GM23338 (cell line): ENCODE measurements around the gene GRIN1. TPM values are rescaled to one million over a fixed set of nuclear protein-coding genes. Genes with fewer than 3 reads are reported as not detected.

Experiments used
- ATAC-seq: fragments of 200-7000 bp; cut with Tn5 transposase; 3 replicates; pipeline ENCODE4 v1.9.1; 2020
- DNase-seq: peaks from one replicate; pipeline ENCODE4 v3.0.0-alpha.2; 2015; ENCODE audit warnings: low spot score
- H2AFZ ChIP-seq: fragments of 200-600 bp; sonication (generic); 2 replicates; pipeline ENCODE4 v1.8.0; 2016; ENCODE audit warnings: antibody characterized with exemption, mild to moderate bottlenecking, moderate library complexity
- H3F3A ChIP-seq: fragments of 200-600 bp; sonication (generic); replicated peaks from 2 replicates; pipeline ENCODE4 v1.8.0; 2017; ENCODE audit warnings: antibody characterized with exemption, mixed run types, low read depth
- H3K27ac ChIP-seq: fragments of 200-600 bp; sonication (generic); 2 replicates; pipeline ENCODE4 v1.6.1; 2016; ENCODE audit warnings: low read depth
- H3K27me3 ChIP-seq: fragments of 200-600 bp; sonication (generic); 2 replicates; pipeline ENCODE4 v1.8.0; 2016; ENCODE audit warnings: mild to moderate bottlenecking, mixed run types, moderate library complexity; ENCODE audit not compliant: insufficient read depth
- H3K36me3 ChIP-seq: fragments of 200-600 bp; sonication (generic); 2 replicates; pipeline ENCODE4 v1.8.0; 2016; ENCODE audit warnings: mild to moderate bottlenecking; ENCODE audit not compliant: insufficient read depth
- H3K4me1 ChIP-seq: fragments of 200-600 bp; sonication (generic); 2 replicates; pipeline ENCODE4 v1.8.0; 2016; ENCODE audit warnings: mild to moderate bottlenecking, moderate library complexity; ENCODE audit not compliant: insufficient read depth
- H3K4me2 ChIP-seq: fragments of 200-600 bp; sonication (generic); 2 replicates; pipeline ENCODE4 v1.7.1; 2017; ENCODE audit warnings: mixed run types
- H3K4me3 ChIP-seq: fragments of 200-600 bp; sonication (generic); 2 replicates; pipeline ENCODE4 v1.6.1; 2016; ENCODE audit warnings: mixed run types
- H3K79me2 ChIP-seq: fragments of 200-600 bp; sonication (generic); replicated peaks from 2 replicates; pipeline ENCODE4 v1.8.0; 2017; ENCODE audit warnings: mild to moderate bottlenecking; ENCODE audit not compliant: insufficient read depth
- H3K9me2 ChIP-seq: fragments of 200-600 bp; sonication (generic); 2 replicates; pipeline ENCODE4 v1.8.0; 2017; ENCODE audit not compliant: insufficient read depth
- H4K20me1 ChIP-seq: fragments of 200-600 bp; sonication (generic); replicated peaks from 2 replicates; pipeline ENCODE4 v1.8.0; 2017; ENCODE audit warnings: mild to moderate bottlenecking; ENCODE audit not compliant: insufficient read depth
- H3K27ac Mint-ChIP-seq: 2 replicates; pipeline ENCODE4 v1.8.0; 2020; ENCODE audit warnings: inconsistent platforms, mild to moderate bottlenecking, moderate library complexity, mixed read lengths
- H3K27me3 Mint-ChIP-seq: 3 replicates; pipeline ENCODE4 v1.8.0; 2022; ENCODE audit warnings: low read depth, mild to moderate bottlenecking, moderate library complexity, mixed read lengths, inconsistent platforms; ENCODE audit not compliant: insufficient read depth, poor library complexity
- H3K36me3 Mint-ChIP-seq: 3 replicates; pipeline ENCODE4 v1.8.0; 2021; ENCODE audit warnings: low read depth, mild to moderate bottlenecking, inconsistent platforms, moderate library complexity, mixed read lengths
- H3K4me1 Mint-ChIP-seq: 3 replicates; pipeline ENCODE4 v1.8.0; 2020; ENCODE audit warnings: mild to moderate bottlenecking, inconsistent platforms, mixed read lengths
- H3K4me3 Mint-ChIP-seq: 3 replicates; pipeline ENCODE4 v1.8.0; 2021; ENCODE audit warnings: moderate library complexity, mild to moderate bottlenecking, inconsistent platforms, mixed read lengths
- H3K9me3 Mint-ChIP-seq: 3 replicates; pipeline ENCODE4 v1.8.0; 2020; ENCODE audit warnings: moderate library complexity, mild to moderate bottlenecking, inconsistent platforms, mixed read lengths
- ETS1 ChIP-seq: IDR thresholded peaks from 2 replicates; pipeline ENCODE4 v1.6.1; 2016; ENCODE audit warnings: antibody characterized with exemption
- EZH2 ChIP-seq: fragments of 200-600 bp; sonication (generic); IDR thresholded peaks from one replicate; pipeline ENCODE4 v1.8.0; 2017; ENCODE audit warnings: antibody characterized with exemption, mild to moderate bottlenecking, low read depth; ENCODE audit not compliant: unreplicated experiment
- EZH2phosphoT487 ChIP-seq: fragments of 200-600 bp; sonication (generic); IDR thresholded peaks from one replicate; pipeline ENCODE4 v1.8.1; 2018; ENCODE audit warnings: antibody characterized with exemption; ENCODE audit not compliant: unreplicated experiment
- JUNB ChIP-seq: IDR thresholded peaks from one replicate; pipeline ENCODE4 v1.6.1; 2016; ENCODE audit warnings: antibody characterized with exemption; ENCODE audit not compliant: unreplicated experiment
- NANOG ChIP-seq: IDR thresholded peaks from 2 replicates; pipeline ENCODE4 v1.6.1; 2016; ENCODE audit warnings: antibody characterized with exemption, borderline replicate concordance
- STAT1 ChIP-seq: IDR thresholded peaks from one replicate; pipeline ENCODE4 v1.6.1; 2016; ENCODE audit warnings: antibody characterized with exemption; ENCODE audit not compliant: unreplicated experiment
- ZNF114 ChIP-seq: fragments of 250-450 bp; sonication (Bioruptor Pico); IDR thresholded peaks from 2 replicates; pipeline ENCODE4 v1.5.0; 2020; ENCODE audit warnings: mild to moderate bottlenecking, moderate library complexity
- ZNF331 ChIP-seq: fragments of 250-450 bp; sonication (Bioruptor Pico); IDR thresholded peaks from 2 replicates; pipeline ENCODE4 v1.5.0; 2020; ENCODE audit warnings: low read depth, mild to moderate bottlenecking, moderate library complexity
- polyA plus RNA-seq: library from polyadenylated mRNA; unstranded; fragments of >200 nt; fragmentation: Nextera tagmentation; extraction: Ambion mirVana; gene quantifications from 2 replicates; pipeline ENCODE4 v1.2.1, GENCODE V29; 2016
- total RNA-seq: library from RNA; depleted of rRNA; stranded (reverse); fragments of >200 nt; shearing (Covaris generic); gene quantifications from 2 replicates; pipeline ENCODE4 v1.2.3, GENCODE V29; 2014
- TF ChIP-seq, protein P1 (sequence below): fragments of 250-450 bp; sonication (Bioruptor Pico); IDR thresholded peaks from 2 replicates; pipeline ENCODE4 v1.5.0; 2020; ENCODE audit warnings: mild to moderate bottlenecking, moderate library complexity
- TF ChIP-seq, protein P2 (sequence below): IDR thresholded peaks from one replicate; pipeline ENCODE4 v1.6.1; 2018; ENCODE audit warnings: antibody characterized with exemption; ENCODE audit not compliant: unreplicated experiment

Gene GRIN1
- total and polyA plus RNA-seq, 2 experiments from 2014 or later, result 2.7 to 5.5 TPM

DNA sequence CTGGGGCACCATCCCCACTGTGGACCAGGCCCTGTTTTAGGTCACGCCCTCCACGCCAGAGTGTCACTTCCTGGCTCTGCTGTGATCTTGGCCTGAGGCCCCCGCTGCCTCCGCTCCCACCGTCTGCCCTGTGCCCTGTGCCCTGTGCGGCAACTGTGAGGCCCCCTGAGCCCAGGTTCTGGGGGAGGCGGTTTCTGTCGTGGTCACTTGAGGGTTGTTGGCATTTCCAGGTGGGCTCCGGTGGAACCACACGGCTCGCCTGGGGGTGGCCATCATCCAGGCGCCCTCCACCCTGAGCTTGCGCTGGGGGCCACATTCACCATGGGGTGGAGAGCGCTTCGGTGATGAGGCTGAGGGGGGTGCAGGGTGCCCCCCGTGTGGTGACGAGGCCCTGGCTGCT, 31.0 kb upstream of the GRIN1 start:
- no peak overlapping the region for H3K27ac ChIP-seq
- peaks cover 10% of the 10 kb centered on the region; the same call in 2 of the 3 replicates for H3K36me3 Mint-ChIP-seq
- no peak for ATAC-seq
- no peaks in the 10 kb centered on the region; the same call in 1 of the 2 replicates for H4K20me1 ChIP-seq
- no peak overlapping the region for H2AFZ ChIP-seq
- DNase-seq, result no peak
- H3K9me3 Mint-ChIP-seq, result no peaks in the 10 kb centered on the region; the same call in 2 of the 3 replicates
- no peaks in the 10 kb centered on the region for H3K9me2 ChIP-seq
- H3K79me2 ChIP-seq, result no peaks in the 10 kb centered on the region
- no peak overlapping the region for H3K27ac Mint-ChIP-seq
- H3K36me3 ChIP-seq, result no peaks in the 10 kb centered on the region
- H3K4me2 ChIP-seq, result no peak overlapping the region
- peaks cover 4% of the 10 kb centered on the region for H3K27me3 Mint-ChIP-seq
- TF ChIP-seq, protein P1, sequence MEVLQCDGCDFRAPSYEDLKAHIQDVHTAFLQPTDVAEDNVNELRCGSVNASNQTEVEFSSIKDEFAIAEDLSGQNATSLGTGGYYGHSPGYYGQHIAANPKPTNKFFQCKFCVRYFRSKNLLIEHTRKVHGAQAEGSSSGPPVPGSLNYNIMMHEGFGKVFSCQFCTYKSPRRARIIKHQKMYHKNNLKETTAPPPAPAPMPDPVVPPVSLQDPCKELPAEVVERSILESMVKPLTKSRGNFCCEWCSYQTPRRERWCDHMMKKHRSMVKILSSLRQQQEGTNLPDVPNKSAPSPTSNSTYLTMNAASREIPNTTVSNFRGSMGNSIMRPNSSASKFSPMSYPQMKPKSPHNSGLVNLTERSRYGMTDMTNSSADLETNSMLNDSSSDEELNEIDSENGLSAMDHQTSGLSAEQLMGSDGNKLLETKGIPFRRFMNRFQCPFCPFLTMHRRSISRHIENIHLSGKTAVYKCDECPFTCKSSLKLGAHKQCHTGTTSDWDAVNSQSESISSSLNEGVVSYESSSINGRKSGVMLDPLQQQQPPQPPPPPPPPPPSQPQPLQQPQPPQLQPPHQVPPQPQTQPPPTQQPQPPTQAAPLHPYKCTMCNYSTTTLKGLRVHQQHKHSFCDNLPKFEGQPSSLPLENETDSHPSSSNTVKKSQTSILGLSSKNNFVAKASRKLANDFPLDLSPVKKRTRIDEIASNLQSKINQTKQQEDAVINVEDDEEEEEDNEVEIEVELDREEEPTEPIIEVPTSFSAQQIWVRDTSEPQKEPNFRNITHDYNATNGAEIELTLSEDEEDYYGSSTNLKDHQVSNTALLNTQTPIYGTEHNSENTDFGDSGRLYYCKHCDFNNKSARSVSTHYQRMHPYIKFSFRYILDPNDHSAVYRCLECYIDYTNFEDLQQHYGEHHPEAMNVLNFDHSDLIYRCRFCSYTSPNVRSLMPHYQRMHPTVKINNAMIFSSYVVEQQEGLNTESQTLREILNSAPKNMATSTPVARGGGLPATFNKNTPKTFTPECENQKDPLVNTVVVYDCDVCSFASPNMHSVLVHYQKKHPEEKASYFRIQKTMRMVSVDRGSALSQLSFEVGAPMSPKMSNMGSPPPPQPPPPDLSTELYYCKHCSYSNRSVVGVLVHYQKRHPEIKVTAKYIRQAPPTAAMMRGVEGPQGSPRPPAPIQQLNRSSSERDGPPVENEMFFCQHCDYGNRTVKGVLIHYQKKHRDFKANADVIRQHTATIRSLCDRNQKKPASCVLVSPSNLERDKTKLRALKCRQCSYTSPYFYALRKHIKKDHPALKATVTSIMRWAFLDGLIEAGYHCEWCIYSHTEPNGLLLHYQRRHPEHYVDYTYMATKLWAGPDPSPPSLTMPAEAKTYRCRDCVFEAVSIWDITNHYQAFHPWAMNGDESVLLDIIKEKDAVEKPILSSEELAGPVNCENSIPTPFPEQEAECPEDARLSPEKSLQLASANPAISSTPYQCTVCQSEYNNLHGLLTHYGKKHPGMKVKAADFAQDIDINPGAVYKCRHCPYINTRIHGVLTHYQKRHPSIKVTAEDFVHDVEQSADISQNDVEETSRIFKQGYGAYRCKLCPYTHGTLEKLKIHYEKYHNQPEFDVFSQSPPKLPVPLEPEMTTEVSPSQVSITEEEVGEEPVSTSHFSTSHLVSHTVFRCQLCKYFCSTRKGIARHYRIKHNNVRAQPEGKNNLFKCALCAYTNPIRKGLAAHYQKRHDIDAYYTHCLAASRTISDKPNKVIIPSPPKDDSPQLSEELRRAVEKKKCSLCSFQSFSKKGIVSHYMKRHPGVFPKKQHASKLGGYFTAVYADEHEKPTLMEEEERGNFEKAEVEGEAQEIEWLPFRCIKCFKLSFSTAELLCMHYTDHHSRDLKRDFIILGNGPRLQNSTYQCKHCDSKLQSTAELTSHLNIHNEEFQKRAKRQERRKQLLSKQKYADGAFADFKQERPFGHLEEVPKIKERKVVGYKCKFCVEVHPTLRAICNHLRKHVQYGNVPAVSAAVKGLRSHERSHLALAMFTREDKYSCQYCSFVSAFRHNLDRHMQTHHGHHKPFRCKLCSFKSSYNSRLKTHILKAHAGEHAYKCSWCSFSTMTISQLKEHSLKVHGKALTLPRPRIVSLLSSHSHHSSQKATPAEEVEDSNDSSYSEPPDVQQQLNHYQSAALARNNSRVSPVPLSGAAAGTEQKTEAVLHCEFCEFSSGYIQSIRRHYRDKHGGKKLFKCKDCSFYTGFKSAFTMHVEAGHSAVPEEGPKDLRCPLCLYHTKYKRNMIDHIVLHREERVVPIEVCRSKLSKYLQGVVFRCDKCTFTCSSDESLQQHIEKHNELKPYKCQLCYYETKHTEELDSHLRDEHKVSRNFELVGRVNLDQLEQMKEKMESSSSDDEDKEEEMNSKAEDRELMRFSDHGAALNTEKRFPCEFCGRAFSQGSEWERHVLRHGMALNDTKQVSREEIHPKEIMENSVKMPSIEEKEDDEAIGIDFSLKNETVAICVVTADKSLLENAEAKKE (CRISPR knock-in tag), result no peak
- TF ChIP-seq STAT1 (no peak), ZNF114 (CRISPR knock-in tag) (no peak), ETS1 (no peak), ZNF331 (CRISPR knock-in tag) (no peak), EZH2 (no peak), EZH2phosphoT487 (no peak), NANOG (no peak), JUNB (no peak)
- TF ChIP-seq, protein P2, sequence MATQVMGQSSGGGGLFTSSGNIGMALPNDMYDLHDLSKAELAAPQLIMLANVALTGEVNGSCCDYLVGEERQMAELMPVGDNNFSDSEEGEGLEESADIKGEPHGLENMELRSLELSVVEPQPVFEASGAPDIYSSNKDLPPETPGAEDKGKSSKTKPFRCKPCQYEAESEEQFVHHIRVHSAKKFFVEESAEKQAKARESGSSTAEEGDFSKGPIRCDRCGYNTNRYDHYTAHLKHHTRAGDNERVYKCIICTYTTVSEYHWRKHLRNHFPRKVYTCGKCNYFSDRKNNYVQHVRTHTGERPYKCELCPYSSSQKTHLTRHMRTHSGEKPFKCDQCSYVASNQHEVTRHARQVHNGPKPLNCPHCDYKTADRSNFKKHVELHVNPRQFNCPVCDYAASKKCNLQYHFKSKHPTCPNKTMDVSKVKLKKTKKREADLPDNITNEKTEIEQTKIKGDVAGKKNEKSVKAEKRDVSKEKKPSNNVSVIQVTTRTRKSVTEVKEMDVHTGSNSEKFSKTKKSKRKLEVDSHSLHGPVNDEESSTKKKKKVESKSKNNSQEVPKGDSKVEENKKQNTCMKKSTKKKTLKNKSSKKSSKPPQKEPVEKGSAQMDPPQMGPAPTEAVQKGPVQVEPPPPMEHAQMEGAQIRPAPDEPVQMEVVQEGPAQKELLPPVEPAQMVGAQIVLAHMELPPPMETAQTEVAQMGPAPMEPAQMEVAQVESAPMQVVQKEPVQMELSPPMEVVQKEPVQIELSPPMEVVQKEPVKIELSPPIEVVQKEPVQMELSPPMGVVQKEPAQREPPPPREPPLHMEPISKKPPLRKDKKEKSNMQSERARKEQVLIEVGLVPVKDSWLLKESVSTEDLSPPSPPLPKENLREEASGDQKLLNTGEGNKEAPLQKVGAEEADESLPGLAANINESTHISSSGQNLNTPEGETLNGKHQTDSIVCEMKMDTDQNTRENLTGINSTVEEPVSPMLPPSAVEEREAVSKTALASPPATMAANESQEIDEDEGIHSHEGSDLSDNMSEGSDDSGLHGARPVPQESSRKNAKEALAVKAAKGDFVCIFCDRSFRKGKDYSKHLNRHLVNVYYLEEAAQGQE, result no peak
- no peaks in the 10 kb centered on the region for H3K4me1 ChIP-seq
- no peak overlapping the region for H3K4me3 ChIP-seq
- H3K4me3 Mint-ChIP-seq, result no peak overlapping the region
- H3K4me1 Mint-ChIP-seq, result no peaks in the 10 kb centered on the region; the same call in 2 of the 3 replicates
- H3F3A ChIP-seq, result peaks cover 3% of the 10 kb centered on the region; the same call in 1 of the 2 replicates
- peaks cover 4% of the 10 kb centered on the region for H3K27me3 ChIP-seq
